Measurements from ENCODE around the gene RASSF5. TPM values are rescaled to one million over a fixed set of nuclear protein-coding genes. Genes with fewer than 3 reads are reported as not detected.

RASSF5 gene
- total RNA-seq, 1 donor from 2014 or later = 1.4 TPM

- DNase-seq (ENCODE audit: low read depth, low spot score) = no peak
- Mint-ChIP-seq H3K4me1 (no peaks in the 10 kb centered on the region), H3K27me3 (ENCODE audit: low read depth) (no peaks in the 10 kb centered on the region), H3K9me3 (no peaks in the 10 kb centered on the region), H3K36me3 (ENCODE audit: low read depth) (no peaks in the 10 kb centered on the region), H3K4me3 (no peak overlapping the region), H3K27ac (ENCODE audit: unreplicated experiment) (no peak overlapping the region)
- no peak for TF ChIP-seq CTCF (conservative IDR thresholded peaks at IDR 0.05)
Measured at GRCh38 chr1:206569556-206569955, 62.2 kb downstream of the RASSF5 start.

- Mint-ChIP-seq H3K36me3 (ENCODE audit: low read depth) (no peaks in the 10 kb centered on the region), H3K4me1 (peaks cover 5% of the 10 kb centered on the region), H3K4me3 (no peak overlapping the region)
Measured at GRCh38 chr1:206570529-206570928, 63.2 kb downstream of the RASSF5 start.

GRCh38 chr1:206572835-206573234, 65.5 kb downstream of the RASSF5 start:
- H3K27me3 Mint-ChIP-seq (ENCODE audit: low read depth) = no peaks in the 10 kb centered on the region
- no peaks in the 10 kb centered on the region for H3K36me3 Mint-ChIP-seq (ENCODE audit: low read depth)
- DNase-seq (ENCODE audit: low read depth, low spot score) = no peak
- peaks cover 5% of the 10 kb centered on the region for H3K4me1 Mint-ChIP-seq
- H3K4me3 Mint-ChIP-seq = no peak overlapping the region
- TF ChIP-seq CTCF (conservative IDR thresholded peaks at IDR 0.05) = no peak
- no peak overlapping the region for H3K27ac Mint-ChIP-seq (ENCODE audit: unreplicated experiment)
- no peaks in the 10 kb centered on the region for H3K9me3 Mint-ChIP-seq

More at GRCh38 chr1:206570529-206570928, 63.2 kb downstream of the RASSF5 start:
- Mint-ChIP-seq H3K27ac (ENCODE audit: unreplicated experiment) (no peak overlapping the region), H3K27me3 (ENCODE audit: low read depth) (no peaks in the 10 kb centered on the region), H3K9me3 (no peaks in the 10 kb centered on the region)
- DNase-seq (ENCODE audit: low read depth, low spot score) = no peak
- TF ChIP-seq CTCF (conservative IDR thresholded peaks at IDR 0.05) = no peak

GRCh38 chr1:206573319-206573718, 66.0 kb downstream of the RASSF5 start:
- DNase-seq (ENCODE audit: low read depth, low spot score) = no peak
- H3K4me3 Mint-ChIP-seq = no peak overlapping the region
- no peak for TF ChIP-seq CTCF (conservative IDR thresholded peaks at IDR 0.05)
- H3K36me3 Mint-ChIP-seq (ENCODE audit: low read depth) = no peaks in the 10 kb centered on the region
- H3K4me1 Mint-ChIP-seq = peaks cover 5% of the 10 kb centered on the region
- no peaks in the 10 kb centered on the region for H3K27me3 Mint-ChIP-seq (ENCODE audit: low read depth)
- no peaks in the 10 kb centered on the region for H3K9me3 Mint-ChIP-seq
- H3K27ac Mint-ChIP-seq (ENCODE audit: unreplicated experiment) = no peak overlapping the region

- no peak for TF ChIP-seq CTCF (conservative IDR thresholded peaks at IDR 0.05)
Measured at GRCh38 chr1:206573762-206574161, 66.4 kb downstream of the RASSF5 start.

More at GRCh38 chr1:206573762-206574161, 66.4 kb downstream of the RASSF5 start:
- Mint-ChIP-seq H3K36me3 (ENCODE audit: low read depth) (no peaks in the 10 kb centered on the region), H3K4me3 (no peak overlapping the region), H3K27ac (ENCODE audit: unreplicated experiment) (no peak overlapping the region), H3K27me3 (ENCODE audit: low read depth) (no peaks in the 10 kb centered on the region), H3K9me3 (no peaks in the 10 kb centered on the region), H3K4me1 (peaks cover 5% of the 10 kb centered on the region)
- no peak for DNase-seq (ENCODE audit: low read depth, low spot score)

All from neural crest cell (in vitro differentiated cells).